Measurements from ENCODE around the gene NECTIN2.
"Not testable (repeated sequence)": the region's sequence is repeated elsewhere in the genome, so short reads cannot be mapped to it uniquely, and the experiment has no call there.

The NECTIN2 gene

DNA sequence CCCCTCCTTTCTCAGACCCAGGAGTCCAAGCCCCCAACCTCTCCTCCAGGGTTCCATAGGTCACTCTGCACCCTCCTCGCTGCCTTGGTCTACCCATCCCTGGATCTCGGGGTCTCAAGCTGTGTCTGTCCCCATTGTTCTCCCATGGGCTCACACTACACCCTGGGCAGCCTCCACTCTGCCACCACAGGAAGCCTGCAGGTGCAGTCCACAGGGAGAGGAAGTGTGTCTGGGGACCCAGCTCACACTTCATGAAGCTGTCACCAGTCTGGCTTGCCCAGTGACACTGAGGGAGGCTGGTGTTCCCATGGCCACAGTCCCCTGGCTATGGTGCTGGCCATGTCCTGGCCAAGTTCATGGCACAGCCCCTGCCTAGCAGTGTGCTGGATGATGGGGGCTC, 5.3 kb downstream of the NECTIN2 start:
- no peak for DNase-seq (ENCODE audit: low spot score)

DNA sequence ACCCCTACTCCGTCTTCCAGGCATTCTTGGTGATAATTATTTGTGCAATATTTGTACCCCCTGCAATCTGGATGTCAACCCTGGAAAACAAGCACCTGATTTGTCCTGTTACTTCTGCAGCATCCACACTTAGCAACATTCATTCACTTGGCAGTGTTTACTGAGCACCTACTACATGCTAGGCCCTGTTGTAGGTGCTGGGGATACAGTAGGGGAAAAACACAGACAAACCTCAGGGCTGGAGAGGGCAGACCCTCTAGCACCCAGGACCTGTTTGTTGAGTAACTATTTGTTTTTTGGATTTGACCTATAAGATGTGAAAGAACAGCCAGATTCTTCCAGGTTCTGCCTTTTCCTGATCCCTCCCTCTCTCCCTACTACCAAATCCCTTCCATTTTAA, 9.5 kb downstream of the NECTIN2 start:
- no peak for DNase-seq (ENCODE audit: low spot score)

DNA sequence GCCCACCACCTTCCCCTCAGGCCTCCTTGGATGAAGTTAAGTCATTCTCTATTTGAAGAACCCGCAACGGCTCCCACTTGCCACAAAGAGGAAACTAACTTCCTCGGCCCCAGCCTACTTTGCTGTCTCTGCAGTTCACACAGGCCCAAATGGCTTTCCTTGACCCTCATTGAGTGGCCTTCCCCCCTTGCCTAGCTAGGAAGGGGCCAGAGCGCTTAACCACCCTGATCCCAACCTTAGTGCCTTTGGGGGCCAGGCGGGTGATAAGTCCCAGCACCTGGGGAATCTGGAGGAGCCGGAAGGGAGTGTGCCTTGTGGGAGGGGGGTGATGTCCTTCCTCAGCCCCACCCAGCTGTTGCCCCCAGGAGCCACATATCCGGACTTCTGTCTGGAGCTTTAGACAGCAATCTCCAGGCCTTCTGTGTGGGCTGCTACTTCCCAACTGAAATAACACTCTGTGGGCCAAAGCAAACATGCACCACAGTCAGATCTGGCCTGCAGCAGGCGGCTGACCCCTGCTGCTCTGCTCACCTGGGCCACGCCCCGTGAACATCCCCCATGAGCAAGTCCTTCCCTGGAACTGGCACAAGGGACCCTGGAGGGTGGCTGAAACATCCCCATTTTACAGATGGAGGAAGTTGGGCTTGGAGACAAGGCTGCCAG, 10.5 kb downstream of the NECTIN2 start:
- no peak for DNase-seq (ENCODE audit: low spot score)

DNA sequence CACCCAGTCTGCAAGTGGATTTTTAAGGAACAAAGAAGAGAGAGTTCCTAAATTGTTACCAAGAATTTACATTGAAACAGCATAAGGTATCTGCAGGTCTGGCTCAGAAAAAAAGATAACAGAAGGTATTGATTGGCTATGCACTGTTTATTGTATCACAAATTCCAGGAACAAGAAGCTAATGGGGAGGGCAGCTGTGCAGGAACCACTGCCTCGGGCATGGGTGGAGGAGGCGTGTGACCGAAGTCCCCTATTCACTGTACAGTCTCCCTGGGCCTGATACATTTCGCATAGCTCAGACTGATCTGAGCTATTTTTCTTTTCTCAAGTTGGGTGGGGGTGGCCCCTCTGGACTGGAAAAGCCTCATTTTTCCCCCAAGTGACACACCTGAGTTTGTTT, 11.7 kb downstream of the NECTIN2 start:
- no peak for DNase-seq (ENCODE audit: low spot score)

DNA sequence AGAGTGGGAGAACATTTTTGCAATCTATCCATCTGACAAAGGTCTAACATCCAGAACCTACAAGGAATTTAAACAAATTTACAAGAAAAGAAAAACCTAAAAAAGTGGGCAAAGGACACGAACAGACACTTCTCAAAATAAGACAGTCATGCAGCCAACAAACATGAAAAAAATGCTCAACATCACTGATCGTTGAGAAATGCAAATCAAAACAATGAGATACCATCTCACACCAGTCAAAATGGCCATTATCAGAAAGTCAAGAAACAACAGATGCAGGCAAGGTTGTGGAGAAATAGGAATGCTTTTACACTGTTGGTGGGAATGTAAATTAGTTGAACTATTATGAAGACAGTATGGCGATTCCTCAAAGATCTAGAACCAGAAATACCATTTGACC, 15.5 kb downstream of the NECTIN2 start:
- not testable (repeated sequence) for DNase-seq (ENCODE audit: low spot score)

DNA sequence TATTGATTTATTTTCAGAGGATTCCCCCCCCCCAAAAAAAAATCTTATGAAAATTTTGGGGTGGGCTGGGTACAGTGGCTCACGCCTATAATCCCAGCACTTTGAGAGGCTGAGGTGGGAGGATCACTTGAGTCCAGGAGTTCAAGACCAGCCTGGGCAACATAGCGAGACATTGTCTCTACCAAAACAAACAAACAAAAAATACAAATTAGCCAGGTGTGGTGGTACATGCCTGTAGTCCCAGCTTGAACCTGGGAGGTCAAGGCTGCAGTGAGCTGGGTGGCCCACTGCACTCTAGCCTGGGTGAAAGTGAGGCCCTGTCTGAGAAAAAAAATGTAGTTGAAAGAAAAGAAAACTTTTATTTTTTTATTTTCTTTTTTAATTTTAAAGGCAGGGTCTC, 17.9 kb downstream of the NECTIN2 start:
- no peak for DNase-seq (ENCODE audit: low spot score)

DNA sequence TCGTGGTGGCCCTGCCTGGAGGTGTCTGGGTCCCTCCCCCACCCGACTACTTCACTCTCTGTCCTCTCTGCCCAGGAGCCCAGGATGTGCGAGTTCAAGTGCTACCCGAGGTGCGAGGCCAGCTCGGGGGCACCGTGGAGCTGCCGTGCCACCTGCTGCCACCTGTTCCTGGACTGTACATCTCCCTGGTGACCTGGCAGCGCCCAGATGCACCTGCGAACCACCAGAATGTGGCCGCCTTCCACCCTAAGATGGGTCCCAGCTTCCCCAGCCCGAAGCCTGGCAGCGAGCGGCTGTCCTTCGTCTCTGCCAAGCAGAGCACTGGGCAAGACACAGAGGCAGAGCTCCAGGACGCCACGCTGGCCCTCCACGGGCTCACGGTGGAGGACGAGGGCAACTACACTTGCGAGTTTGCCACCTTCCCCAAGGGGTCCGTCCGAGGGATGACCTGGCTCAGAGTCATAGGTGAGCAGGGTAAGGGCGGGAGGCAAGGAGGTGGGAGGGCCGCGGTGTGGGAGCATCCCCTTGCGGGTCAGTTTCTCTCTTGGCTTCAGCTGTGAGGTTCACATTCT, 19.2 kb downstream of the NECTIN2 start:
- no peak for DNase-seq (ENCODE audit: low spot score)

DNA sequence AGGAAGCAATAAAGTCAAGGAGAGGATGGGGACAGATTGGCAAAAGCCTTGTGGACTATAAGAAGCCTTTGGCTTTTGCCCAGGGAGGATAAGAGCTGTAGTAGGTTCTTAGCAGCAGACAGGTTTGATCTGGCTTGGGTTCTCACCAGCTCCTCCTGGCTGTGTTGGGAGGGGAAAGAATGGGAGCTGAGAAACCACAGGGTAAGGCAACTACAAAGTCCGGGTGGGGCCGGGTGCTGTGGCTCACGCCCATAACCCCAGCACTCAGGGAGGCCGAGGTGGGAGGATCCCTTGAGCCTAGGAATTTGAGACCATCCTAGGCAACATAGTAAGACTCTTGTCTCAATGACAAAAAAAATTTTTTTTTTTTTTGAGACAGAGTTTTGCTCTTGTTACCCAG, 20.6 kb downstream of the NECTIN2 start:
- no peak for DNase-seq (ENCODE audit: low spot score)

DNA sequence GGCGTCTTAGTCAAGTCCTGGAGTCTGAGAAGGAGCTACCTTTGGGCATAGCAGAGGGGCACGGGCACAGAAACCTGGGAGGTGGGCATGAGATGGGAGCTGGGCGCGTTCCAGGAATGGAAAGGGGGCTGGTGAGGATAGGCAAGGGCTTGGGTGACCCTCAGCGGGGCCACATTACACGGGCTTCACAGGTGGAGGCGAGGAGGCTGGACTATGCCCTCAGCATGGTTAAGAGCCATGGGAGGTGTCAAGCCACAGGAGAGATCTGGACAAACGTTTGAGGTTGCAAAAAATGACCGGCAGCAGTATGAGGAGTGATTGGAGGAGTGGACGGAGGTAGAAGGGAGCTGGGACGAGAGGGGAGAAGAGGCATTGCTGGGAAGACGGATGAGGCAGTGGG, 21.5 kb downstream of the NECTIN2 start:
- DNase-seq (ENCODE audit: low spot score): no peak

DNA sequence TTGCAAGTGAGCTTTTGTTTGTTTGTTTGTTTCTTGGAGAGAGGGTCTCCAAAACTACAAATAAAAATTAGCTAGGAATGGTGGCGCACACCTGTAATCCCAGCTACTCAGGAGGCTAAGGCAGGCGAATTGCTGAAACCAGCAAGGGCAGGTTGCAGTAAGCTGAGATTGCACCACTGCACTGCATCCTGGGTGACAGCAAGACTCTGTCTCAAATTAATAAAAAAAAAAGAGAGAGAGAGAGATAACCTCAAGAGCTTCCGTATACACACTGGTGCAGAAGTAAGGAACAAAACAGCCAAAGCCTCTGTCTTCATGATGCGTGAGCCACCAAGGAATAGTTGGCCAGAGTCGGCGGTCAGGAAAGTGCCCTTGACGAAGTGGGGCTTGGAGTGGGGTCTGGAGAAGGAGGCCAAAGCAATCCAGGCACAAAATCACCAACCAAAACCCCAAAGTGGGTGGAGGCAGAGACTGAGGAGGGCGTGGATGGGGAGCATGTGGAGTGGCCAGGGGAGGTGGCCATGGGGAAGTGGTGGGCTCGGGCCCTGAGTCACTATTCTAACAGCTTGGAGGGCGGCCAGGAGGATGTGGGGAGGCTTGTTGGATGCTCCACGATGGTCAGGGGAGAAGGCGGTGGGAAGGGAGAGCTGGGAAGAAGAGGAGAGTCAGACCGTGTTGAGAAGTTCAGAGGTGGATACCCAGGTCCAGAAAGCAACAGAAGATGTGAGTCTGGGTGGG, 23.8 kb downstream of the NECTIN2 start:
- no peak for DNase-seq (ENCODE audit: low spot score)

DNA sequence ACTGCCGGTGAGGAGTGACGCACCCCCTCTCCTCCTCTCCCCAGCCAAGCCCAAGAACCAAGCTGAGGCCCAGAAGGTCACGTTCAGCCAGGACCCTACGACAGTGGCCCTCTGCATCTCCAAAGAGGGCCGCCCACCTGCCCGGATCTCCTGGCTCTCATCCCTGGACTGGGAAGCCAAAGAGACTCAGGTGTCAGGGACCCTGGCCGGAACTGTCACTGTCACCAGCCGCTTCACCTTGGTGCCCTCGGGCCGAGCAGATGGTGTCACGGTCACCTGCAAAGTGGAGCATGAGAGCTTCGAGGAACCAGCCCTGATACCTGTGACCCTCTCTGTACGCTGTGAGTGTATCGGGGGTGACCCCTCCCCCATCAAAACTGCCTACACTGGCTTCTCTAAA, 25.7 kb downstream of the NECTIN2 start:
- no peak for DNase-seq (ENCODE audit: low spot score)

DNA sequence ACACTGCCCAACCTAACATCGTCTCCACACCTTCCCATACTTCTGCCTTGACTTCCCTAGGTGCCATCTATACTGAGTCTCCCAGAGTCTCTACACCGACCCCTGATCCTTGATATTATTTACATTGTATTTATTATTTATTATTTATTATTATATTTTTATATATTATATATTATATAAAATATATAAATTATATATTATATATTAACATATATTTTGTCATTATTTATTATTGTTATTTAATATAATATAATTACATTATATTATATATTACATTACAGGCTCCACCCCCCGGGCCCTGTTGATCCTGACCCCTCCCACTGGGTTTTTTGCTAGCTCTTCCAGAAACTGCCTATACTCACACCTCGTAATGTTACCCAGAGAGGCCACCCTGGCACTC, 26.6 kb downstream of the NECTIN2 start:
- DNase-seq (ENCODE audit: low spot score): no peak

DNA sequence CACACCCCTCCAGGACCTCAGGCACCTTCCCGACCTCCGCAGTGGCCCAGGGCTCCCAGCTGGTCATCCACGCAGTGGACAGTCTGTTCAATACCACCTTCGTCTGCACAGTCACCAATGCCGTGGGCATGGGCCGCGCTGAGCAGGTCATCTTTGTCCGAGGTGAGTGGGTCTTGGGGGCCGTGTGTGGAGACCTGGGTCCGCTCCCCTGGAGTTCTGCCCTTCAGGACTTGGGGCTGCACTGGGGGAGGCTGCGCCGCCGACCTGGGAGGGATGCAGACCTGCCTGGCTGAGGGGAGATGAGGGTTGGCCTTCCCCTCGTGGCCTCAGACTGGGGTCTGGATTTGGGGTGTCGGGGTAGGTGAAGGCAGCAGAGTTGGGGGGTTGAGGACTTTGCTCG, 28.2 kb downstream of the NECTIN2 start:
- no peak for DNase-seq (ENCODE audit: low spot score)

DNA sequence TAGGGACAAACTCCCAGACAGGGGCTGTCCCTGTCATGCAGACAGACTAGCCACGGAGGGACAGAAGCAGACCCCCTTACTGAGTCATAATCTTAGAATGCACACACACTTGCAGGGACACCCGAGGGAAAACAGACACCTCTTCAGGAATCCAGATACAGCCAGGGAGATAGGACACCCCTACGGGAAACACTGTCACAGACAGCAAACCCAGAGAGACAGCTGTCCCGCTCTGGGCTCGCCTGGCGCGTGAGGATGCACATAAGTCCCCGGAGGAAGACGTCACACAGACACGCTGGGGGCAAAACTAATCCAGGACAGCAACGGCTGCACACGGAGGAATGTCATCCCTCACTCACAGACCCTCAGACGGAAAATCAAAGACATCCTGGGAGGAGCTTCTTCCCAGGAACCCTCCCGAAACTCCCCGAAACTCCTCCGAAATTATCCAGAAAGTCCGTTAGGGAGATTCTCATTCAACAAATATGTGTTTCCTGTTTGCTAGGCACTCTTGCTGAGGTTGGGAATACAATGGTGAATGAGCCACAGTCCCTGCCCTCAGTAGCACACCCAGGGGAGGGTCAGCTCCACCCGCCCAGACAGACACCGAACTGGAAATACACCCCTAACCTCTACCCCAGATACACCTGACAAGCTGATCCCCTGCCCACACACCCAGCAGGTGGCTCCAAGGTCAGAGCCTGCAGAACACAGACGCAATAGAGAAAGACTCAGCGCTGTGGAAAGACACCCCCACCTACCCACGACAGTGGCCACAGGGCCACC, 29.8 kb downstream of the NECTIN2 start:
- no peak for DNase-seq (ENCODE audit: low spot score)

DNA sequence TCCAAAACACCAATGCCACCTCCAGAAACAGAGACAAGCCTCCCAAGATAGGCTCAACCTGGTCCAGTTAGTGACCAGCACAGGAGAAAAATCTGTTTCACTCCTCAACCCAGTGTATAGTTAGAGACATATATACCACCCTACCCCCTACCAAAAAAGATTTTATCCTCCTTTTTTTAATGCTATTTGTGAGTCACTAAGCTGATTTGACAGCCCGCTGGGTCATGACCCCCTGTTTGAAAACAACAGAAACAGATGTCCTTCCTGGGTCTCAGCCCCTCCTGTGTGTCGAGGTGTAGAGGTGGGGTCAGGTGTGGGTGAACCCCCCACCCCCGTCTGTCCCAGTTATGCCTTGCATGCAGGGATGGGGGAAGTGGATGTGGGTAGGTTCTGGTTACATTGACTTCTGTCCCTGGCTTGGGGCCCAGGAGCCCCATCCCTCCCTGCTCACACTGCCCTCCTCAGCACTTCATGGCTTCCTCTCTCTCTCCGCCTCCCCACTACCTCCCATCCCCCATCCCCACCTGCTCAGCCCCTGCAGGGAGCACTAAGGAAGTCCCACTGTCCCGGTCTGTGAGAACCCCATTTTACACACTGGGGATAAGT, 30.9 kb downstream of the NECTIN2 start:
- DNase-seq (ENCODE audit: low spot score): no peak

DNA sequence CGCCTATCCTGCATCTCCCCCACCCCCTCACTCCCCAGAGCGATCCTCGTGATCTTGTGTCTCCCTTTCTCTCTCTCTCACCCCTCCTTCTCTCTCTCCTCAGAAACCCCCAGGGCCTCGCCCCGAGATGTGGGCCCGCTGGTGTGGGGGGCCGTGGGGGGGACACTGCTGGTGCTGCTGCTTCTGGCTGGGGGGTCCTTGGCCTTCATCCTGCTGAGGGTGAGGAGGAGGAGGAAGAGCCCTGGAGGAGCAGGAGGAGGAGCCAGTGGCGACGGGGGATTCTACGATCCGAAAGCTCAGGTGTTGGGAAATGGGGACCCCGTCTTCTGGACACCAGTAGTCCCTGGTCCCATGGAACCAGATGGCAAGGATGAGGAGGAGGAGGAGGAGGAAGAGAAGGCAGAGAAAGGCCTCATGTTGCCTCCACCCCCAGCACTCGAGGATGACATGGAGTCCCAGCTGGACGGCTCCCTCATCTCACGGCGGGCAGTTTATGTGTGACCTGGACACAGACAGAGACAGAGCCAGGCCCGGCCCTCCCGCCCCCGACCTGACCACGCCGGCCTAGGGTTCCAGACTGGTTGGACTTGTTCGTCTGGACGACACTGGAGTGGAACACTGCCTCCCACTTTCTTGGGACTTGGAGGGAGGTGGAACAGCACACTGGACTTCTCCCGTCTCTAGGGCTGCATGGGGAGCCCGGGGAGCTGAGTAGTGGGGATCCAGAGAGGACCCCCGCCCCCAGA, 32.2 kb downstream of the NECTIN2 start:
- DNase-seq (ENCODE audit: low spot score): no peak

DNA sequence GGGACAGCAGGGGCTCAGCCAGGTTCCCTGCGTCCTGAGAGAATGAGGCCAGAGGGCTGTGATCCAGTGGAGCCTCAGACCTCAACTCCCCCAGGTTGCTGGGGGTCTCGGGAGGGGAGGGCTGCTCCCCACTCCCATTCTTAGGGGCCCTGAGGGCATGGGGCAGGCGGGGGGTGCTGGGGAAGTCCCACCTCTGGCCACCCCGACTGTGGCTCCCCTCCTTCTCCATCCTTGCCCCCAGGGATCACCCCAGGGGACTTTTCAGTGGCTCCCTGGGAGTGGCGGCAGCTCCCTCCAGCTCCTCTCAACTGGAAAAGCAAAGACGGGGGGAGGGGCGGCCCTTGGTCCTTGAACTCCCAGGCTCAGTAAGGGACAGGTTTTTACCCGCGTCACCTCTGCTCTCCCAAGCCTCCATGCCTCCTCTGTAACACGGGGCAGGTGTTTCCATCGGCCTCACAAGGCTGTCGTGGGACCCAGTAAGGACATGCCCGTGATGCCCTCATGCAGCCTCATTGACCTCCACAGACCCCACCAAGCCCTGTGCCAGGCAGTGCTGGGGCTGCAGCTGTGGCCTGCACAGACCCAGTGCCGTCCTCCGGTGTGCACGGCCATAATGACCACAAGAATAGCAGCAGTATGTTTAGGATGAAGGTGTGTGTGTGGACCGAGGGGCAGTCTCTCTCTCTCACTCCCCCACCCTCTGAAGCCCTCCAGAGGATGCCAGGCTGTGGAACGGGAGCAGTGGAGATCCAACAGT, 33.4 kb downstream of the NECTIN2 start:
- DNase-seq (ENCODE audit: low spot score): no peak

DNA sequence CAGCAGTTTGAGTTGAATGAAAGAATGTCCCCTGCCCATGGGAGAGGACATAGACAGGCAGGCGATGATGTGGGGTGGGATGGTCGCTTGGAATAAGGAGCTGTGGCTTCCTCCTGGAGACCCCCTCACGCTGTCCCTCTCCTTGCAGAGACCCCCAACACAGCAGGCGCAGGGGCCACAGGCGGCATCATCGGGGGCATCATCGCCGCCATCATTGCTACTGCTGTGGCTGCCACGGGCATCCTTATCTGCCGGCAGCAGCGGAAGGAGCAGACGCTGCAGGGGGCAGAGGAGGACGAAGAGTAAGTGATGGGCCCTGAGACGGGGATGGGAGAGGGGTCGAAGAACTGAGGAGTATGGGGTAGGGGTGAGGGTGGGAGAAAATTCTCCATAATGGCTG, 36.0 kb downstream of the NECTIN2 start:
- no peak for DNase-seq (ENCODE audit: low spot score)

DNA sequence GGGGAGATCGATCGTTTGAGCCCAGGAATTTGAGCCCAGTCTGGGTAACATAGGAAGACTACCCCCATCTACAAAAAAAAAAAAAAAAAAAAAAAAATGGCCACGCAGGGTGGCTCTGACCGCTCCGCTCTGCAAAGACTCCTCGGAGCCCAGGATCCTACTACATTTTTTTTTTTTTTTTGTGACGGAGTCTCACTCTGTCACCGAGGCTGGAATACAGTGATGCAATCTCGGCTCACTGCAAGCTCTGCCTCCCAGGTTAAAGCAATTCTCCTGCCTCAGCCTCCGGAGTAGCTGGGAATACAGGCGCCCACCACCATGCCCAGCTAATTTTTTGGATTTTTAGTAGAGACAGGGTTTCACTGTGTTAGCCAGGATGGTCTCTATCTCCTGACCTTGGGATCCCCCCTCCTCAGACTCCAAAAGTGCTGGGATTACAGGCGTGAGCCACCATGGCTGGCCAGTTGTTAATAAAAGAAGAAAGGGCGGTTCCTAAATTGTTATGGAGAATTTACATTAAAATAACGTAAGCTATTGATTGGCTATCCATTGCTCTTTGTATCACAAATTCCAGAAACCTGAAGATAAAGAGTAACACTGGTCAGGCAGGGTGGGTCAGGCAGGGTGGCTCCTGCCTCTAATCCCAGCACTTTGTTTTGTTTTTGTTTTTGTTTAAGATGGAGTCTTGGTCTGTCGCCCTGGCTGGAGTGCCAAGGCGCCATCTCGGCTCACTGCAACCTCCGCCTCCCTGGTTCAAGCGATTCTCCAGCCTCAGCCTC, 36.7 kb downstream of the NECTIN2 start:
- not testable (repeated sequence) for DNase-seq (ENCODE audit: low spot score)

DNA sequence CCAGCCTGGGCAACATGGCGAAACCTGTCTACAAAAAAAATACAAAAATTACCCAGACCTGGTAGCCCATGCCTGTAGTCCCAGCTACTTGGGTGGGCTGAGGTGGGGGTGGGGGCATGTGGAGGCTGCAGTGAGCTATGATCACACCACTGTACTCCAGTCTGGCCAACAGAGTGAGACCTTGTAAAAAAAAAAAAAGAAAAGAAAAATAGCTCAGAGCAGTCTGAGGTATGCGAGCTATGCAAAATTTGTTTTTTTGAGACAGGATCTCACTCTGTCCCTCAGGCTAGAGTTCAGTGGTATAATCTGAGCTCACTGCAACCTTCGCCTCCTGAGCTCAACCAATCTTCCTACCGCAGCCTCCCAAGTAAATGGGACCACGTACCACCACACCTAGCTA, 37.8 kb downstream of the NECTIN2 start:
- no peak for DNase-seq (ENCODE audit: low spot score)

All from kidney tubule cell (primary cell).